ENCODE data around the gene ADAMTS12.

The ADAMTS12 gene

DNA sequence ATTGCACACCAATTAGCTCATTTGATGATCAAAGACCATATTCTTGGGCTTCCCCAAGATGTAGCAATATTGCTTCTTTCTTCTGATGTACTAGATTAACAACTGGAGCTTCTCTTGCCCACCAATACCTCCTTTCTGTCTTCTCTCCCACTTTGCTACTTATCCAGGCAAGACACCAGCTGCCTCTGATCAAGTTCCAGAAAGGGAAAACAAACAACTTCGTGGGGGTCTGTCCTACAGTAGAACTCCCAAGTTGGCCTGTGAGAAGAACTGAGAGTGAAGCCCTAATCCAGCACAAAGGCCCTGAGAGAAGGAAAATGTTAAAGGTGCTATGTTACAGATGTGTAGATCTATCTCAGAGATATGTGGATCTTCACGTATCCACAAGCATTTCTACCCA is 44.9 kb downstream of the ADAMTS12 start:
- no peak for DNase-seq (ENCODE audit: low read depth in 2 of 2)

DNA sequence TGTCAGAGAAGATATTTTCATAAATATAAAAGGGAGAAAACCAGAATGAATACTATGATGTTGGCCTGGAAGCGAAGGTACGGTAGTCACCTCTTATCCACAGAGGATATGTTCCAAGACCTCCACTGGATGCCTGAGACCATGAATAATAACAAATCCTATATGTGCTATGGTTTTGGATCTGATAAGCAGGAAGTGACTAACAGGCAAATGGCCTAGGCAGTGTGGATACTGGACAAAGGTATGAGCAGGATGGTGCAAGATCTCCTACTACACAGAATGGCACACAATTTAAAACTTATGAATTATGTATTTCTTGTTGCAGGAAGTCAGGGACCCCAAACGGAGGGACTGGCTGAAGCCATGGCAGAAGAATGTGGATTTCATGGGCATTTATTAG is 48.2 kb downstream of the ADAMTS12 start:
- no peak for DNase-seq (ENCODE audit: low read depth in 2 of 2)

DNA sequence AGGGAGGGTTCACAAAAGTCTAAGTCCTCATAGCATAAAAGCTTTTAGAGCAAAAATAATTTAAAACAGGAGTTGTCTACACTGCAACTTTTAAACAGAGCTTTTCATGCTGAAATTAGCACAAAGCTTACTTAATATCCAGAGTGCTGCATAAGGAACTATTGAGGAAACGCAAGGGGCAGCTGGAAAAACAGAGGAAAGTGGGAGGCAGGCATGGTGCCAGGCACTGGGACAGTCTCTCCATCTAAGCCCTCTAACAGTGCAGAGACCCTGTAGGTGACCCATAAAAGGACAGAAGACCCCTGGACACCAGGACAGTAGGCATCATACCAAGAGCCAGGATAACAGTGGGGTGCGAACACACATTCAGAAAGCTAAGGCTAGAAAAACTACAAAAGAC is 49.3 kb downstream of the ADAMTS12 start:
- DNase-seq (ENCODE audit: low read depth in 2 of 2) = no peak

DNA sequence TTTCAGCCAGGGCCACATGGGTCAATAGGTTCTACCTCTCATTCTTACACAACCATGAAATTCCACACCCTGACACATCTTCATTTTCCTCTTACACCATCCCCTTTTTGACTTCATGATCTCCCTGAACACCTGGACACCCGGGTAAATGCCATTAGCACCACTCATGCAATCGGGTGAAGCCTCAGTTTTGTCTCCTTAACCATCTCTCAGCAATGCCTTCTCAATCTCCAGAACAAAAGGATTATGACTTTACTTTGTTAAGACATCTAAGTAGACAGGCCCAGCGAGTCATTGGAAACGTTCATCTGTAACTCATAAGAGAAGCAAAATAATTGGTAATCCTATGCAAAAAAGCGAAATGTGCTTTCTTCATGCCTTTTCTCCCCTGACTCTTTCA is 49.9 kb downstream of the ADAMTS12 start:
- no peak for DNase-seq (ENCODE audit: low read depth in 2 of 2)

DNA sequence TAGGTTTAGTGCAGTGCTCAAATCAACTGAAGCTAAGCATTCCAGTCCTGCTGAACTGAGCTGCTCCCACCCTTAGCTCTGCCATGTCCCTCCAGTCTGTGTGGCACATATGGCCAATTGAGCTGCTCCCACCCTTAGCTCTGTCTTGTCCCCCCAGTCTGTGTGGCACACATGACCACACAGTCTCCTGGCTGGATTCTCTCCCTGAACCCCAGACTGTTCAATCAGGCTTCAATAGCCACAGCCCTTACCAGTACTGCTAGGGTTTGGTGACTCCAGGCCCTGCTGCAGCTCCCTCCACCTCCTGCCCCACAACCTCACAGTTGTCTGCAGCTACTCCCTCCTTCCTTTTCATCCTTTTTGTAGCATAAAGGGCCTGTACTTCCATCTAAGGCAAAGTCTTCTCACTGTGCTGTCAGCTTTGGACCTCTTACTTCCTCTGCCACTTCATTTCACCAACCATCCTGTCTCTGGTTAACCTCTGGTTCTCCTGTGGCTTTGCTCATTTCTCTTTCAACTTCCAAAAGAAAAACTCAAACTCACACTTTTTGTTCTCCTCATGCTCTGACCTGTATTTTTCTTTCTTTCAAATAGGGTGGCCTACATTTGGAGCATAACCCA is 50.8 kb downstream of the ADAMTS12 start:
- no peak for DNase-seq (ENCODE audit: low read depth in 2 of 2)

DNA sequence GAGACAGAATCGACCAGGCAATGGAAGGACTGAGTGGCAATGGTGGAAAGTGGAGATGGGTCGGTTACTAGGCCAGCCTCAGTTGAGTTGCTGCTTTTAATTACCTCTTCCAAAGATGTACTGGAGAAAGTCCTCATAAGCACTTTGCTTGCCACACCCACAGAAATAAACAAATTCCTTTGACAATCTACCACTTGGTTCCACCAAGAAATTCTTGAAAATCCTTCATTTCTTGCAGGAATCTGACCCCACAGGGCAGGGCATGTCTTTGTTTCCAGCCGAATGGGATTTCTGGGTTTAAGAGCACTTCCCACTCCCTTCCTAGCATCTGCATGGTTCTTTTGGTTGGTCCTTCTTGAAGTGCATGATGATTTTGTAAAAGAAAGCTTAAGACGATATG is 54.5 kb downstream of the ADAMTS12 start:
- DNase-seq (ENCODE audit: low read depth in 2 of 2) = no peak

DNA sequence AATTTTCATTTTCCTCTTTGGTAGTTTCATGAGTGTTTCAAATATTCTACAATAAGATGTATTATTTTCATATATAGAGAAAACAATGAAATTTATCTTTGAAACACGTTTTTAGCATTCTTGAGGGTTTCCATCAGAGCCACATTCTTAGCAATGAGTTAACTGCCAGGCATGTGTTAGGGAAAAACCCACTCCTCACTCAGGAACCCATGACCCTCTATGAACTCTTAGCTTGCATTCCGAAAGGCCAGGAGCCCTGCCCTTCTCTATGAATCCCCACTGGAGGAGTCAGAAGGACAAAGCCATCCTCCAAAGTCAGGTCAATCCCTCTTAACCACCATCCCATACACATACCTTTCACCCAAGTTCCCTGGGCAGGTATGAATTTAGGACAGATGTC is 57.5 kb downstream of the ADAMTS12 start:
- DNase-seq (ENCODE audit: low read depth in 2 of 2) = no peak

DNA sequence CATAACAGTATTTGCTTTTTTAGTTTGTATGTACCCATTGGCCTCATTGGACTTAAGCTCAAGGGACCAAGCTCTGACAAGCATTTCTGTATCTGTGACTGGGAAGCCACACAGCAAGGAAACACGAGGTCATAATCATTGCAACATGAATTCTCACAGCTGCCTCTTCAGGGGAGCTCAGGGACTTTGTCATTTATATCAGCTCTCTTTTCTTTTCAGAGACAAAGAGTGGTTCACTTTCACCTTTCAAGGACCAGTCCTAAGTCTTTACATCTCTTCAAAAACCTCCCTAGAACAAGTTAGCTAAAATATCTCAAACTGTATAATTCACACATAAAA is 58.6 kb downstream of the ADAMTS12 start:
- DNase-seq (ENCODE audit: low read depth in 2 of 2) = no peak

DNA sequence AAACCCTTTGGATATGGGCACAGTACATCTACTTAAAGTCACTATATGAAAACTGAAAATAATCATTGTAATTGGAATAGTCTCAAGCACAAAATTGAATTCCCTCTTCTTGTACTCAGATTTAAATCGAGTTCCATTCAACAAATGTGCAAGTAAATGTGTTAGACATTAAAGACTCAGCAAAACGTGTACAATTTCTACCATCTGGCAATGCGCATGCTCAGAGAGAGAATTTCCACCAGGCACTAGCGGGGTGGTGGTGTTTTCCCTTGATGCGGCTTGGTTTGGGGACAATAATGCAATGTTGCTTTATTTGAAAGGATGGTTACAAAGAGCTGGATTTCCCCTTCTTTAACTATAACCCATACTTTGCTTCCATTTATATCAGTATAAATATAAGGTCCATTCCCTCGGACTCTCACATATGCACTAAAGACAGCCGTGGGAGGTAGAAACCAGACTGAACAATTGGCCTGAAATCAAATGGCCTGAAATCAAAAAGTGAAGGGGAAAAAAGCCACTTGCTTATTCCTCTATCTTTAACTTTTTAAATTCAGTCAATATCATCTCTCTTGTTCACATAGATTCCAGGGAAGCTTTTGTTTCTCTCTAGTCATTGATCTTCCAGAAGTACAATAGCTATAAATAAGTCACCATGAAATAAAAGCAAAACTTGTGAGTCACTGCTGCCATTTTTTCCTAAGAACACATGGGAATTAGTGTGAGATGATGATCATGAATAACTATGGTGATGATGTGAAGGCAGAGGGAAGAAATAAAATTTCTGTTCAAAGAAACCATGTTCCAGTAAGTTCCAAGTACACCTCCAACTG is 59.2 kb downstream of the ADAMTS12 start:
- no peak for DNase-seq (ENCODE audit: low read depth in 2 of 2)

DNA sequence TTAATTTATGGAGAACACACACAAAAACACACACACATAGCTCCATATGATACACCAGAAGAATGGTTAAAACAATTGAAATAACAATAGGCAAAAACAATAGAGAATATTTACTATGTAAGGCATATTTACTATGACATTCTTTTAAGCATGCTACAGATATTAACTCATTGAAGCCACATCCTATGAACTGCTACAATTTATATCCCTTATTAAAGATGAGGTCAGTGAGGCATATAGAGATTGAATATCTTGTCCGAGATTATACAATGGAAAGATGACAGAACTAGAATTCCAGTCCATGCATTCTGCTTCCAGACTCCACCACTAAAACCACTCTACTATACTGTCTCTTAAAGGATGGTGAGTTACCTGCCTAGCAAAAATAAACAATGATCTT is 60.7 kb downstream of the ADAMTS12 start:
- DNase-seq (ENCODE audit: low read depth in 2 of 2) = no peak

DNA sequence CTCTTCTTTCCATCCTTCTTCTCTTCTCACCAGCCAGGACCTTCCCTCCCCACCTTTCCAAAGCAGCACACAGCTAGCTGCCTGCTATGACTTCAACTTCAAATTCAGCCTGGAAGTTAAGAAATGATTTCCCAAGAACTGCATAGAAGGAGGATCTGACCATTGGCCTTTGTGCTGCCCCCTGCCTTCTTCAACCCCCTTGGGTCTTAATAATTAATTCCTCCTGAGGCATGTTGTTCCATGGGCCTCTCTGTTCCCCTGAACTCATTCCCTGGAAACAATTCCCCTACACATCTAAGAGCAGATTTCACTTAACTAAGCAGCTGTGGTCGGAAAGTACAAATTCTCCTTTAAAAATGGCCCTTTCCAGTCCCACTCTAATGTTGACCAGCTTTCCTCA is 62.4 kb downstream of the ADAMTS12 start:
- no peak for DNase-seq (ENCODE audit: low read depth in 2 of 2)

DNA sequence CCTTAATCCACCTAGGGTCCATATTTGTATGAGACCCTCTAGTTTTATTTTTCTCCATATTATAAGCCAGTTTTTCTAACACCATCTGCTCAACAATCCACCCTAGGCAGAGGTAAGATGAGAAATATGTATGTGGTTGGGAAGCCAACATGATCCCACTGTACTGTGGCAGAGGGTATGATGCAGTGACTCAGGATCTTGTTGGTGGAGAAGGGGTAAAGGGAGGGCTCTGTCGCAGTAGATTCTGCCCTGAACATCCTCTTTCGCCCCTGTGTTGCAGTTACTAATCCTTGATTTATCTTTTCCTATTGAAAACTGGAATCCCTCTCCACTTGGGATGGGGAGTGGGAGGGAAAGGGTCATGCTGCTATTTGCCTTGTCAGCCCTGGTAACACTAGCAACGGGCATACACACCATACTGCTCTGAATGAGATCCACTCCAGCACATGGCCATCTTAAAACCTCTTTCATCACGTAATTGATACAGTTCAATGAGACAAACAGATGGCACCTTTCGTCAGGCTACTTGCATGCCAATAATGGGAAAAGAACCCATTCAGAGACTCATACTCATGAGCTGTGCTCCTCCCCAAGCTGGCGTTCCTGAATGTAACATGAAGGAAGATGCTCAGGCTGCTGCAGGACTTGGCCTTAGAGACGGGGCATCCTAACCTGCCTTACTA is 63.0 kb downstream of the ADAMTS12 start:
- no peak for DNase-seq (ENCODE audit: low read depth in 2 of 2)

DNA sequence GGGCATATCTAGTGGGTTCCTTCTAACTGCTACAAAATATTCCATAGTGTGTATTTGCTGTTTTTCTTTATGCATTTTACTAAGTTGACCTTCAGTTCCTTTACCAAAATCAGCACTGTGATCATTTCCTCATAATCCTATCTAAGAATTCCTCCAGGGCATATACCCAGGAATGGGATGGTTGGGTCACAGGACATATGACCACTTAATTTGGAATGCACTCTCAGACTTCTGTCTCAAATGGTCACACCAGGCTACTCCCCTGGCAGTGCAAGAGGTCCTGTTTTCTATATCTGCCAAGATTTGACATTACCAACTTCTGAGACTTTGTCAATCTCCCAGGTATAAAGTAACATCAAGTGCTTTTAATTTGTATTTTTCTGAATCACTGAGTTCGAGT is 63.9 kb downstream of the ADAMTS12 start:
- no peak for DNase-seq (ENCODE audit: low read depth in 2 of 2)

DNA sequence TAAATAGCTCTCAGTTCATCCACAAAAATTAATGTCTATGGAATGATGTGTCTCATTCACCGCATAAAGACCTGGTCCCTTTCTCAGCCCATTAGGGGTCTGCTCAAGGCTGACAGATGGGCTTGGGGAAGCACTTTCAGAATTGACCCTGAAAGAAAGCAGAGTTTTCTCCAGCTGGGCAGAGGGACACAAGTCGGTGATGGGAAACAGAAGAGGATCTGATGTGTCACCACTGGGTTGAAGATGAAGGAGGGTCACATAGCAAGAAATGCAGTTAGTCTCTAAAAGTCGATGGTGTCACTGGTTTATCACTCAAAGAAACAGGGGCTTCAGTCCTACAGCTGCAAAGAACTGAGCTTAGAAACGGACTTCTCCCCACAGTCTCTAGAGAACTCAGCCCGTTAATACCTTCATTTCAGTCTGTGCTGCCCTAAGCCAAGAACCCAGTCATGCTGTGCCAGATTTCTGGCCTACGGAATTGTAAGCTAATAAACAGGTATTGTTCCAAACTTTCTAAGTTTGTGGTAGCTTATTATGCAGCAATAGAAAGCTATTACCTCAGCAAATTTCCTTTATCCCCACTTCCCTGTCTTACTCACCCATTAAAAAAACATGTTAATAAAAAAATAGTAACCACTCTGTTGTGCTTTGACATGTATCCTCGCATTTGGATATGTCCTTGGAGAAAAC is 64.6 kb downstream of the ADAMTS12 start:
- no peak for DNase-seq (ENCODE audit: low read depth in 2 of 2)

DNA sequence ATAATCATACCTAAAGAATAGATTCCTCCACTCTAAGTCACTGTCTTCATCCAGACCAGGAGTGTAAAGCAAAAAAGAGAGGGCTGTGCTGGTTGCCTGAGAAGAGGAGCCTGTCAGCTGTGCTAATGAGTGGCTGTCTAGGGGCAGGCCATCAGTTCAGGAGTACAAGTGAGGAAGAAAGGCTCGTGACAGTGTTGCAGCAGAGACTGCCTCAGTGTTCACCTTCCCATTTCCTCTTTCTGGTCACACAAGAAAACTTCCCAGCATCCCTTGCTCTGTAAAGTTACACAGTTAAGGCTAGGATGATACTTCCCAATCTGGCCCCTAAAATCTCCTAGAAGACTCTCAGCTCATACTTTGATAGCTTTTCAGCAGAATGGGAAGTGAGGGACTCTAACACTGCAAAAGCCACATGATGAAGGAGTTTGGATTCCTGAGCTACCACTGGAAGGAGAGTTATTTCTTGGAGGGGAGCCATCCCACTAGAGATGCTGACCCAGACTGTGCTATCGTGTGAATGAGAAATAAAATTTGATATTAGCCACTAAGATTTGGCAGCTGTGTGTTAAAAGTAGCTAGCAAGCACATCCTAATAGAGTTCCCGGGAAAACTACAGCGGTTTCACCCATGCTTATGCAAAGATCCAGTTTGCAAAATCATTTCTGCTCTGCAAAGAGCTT is 67.1 kb downstream of the ADAMTS12 start:
- no peak for DNase-seq (ENCODE audit: low read depth in 2 of 2)

DNA sequence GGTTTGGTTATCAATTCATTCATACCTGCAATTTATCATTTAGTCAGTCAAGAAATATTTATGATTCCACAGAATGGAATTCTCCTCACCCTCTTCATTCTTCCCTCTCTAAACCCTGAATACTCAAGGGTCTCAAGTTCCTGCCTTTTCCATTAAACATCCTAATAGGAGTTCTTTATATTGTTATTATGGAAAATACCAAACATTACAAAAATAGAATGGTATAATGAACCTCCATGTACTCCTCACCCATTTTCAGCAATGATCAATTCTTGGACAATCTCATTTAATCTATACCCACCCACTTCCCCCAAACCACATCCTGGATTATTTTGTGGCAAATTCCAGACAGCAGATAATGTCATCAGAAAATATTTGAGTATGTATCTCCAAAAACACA is 74.5 kb downstream of the ADAMTS12 start:
- no peak for DNase-seq (ENCODE audit: low read depth in 2 of 2)

DNA sequence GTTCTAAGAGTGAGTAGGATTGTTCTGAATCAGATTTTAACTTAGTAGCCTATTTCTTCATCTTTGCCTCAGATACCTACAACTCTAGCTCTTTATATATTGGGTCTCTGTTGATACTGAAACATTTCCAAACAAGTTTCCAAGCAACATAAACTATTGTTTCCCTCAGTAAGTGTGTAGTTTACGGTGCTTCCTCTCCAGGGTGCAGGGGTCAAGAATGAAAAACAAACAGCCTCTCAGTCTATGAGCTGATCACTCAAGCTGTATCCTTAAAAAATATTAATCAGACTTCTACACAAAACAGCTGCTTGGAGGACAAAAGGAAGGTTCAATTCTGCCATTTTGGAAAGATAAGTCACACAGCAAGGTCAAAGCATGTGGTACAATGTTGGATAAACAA is 75.0 kb downstream of the ADAMTS12 start:
- DNase-seq (ENCODE audit: low read depth in 2 of 2) = no peak

DNA sequence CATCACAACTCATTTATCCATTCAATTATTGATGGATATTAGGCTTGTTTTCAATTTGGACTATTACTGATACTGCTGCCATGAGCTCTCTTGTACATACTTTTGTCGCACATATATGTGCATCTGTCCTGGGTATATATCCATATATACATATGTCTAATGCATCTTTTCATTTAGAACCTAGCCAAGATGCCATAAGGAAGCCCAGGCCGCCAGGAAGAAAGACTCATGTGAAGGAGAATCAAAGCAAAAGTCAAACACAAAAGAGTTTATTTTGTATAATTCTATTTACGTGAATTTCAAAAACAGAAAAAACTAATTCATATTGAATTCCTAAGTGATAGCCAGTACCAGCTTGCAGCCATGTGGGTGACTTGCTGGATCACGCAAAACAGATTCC is 79.0 kb downstream of the ADAMTS12 start:
- DNase-seq (ENCODE audit: low read depth in 2 of 2) = no peak

DNA sequence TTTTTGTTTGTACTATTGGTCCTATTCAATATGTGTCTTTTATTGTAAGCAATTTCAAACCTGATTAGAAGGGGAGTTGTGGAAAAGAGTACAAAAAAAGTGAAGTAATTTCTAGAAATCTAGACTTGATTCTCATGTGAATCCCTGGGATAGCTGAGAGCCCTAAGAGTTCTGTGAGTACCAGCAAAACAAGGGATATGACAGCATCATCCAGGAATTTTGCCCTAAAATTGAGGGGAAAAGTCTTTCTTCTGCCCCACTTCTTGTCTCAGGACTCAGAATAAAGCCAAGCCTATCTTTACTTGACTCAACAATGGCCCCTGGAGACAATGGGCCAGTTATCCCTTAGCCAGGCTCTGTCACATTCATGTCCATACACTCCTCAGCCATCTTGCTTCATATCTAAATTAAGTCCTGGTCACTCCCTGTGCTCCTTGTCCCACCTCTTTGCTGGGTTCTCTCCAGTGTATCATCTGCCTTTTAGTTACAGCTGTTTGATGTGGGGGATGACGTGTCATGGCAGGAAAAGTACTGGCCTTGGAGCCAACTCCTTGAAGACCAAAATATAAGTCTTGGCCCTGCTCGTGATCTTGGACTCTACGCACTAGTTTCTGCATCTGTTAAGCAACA is 81.2 kb downstream of the ADAMTS12 start:
- DNase-seq (ENCODE audit: low read depth in 2 of 2) = no peak

DNA sequence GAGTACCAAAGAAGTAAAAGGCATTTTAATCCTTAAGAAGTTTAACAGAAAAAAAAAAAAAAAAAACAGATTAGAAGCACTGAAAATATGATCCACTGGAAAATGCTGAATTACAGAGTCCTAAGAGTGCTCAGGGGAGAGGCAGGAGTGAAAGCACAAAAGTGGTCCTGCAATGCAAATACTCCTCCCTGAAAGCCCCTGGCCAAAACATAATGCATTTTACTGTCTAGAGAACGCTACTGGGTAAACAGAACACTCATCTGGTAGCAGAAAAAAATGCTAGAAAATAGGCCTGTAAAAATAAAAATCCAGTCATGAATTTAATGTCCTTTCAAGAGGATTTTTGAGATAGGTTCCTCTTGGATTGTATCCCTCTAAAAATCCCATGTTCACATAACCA is 81.9 kb downstream of the ADAMTS12 start:
- DNase-seq (ENCODE audit: low read depth in 2 of 2) = no peak

DNA sequence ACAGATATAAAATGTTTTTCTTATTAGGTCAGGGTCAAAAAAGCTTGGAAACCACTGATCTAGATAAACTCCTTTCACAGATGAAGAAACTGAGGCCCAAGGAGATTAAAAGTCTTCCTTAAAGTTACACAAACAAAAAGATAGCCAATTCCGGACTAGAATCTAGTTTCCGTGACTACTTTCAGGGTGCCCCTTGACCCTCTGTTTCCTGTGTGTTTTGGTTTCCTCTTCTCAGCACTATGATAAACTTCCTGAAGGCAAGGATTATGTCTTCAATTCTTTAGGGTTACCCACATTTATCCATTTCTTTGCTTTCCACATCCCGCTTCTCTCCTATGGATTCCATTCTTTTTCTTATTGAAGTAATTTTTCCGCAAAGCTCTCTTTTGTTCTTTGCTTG is 83.1 kb downstream of the ADAMTS12 start:
- DNase-seq (ENCODE audit: low read depth in 2 of 2) = no peak

DNA sequence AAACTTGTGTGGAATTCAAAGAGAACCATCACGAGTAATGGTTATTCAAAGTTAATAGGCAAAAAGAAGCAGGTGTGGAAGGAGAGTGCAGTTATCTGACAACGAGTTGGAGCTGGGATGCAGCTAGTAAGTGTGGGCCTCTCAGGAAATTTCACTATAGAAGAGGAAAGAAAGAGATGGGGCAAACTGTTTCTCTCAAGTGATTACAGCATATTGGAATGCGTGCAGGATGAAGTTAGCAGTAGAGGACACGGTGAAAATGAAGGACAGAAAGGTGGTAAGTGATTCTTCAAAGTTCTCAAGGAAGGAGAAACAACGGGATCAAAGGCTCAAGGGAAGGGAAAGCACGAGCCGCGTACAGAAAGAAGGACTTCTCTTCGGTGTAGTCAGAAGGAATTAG is 84.0 kb downstream of the ADAMTS12 start:
- no peak for DNase-seq (ENCODE audit: low read depth in 2 of 2)
